Measurements from ENCODE around the gene OR2B6. TPM values are rescaled to one million over a fixed set of nuclear protein-coding genes. Genes with fewer than 3 reads are reported as not detected.

Gene OR2B6
- total RNA-seq, 1 experiment from 2014 or later: 0.26 TPM

DNA sequence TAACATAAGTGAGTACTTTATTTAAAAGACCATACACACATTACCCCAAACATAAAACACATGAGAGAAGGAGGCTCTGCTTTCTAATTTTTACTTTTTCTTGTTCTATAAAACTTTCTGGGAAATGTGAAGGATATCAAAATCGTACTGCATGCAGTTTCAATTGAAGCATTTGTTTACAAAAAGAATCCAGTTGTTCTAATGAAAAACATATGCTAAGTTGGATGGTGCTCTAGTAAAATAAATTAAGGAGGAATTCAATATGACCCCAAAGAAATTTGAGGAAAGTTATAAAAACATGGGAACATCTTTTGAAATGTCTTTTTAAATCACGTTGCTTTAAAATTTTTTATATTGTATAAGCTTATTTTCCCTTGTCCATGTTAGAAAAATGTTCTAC is 37.6 kb downstream of the OR2B6 start:
- Histone ChIP-seq H3K36me3 (ENCODE audit: control insufficient read depth, insufficient read depth, low read length) (no peaks in the 10 kb centered on the region), H3K4me3 (ENCODE audit: low read depth in 2 of 2, low read length in 2 of 2) (no peak overlapping the region), H3K9me3 (ENCODE audit: control insufficient read depth, insufficient read depth, low read depth, low read length) (no peaks in the 10 kb centered on the region), H3K4me1 (ENCODE audit: control insufficient read depth, insufficient read depth, low read length) (no peaks in the 10 kb centered on the region), H3K27me3 (ENCODE audit: control insufficient read depth, insufficient read depth, low read length) (peaks cover 9% of the 10 kb centered on the region), H3K27ac (ENCODE audit: low read length) (no peak overlapping the region)
- DNase-seq (ENCODE audit: low read depth, low spot score): no peak
- no peak for ATAC-seq
- in situ Hi-C loops (cut with HindIII; ENCODE audit: low pct_unique_long_range_greater_than_20kb, low sequenced_read_pairs) (no loop called here), intact Hi-C loops (cut with micrococcal nuclease; ENCODE audit: unreplicated experiment) (no loop called here)
- POLR2A ChIA-PET: no interaction called here
- TF ChIP-seq SIN3A (IDR thresholded peaks at IDR 0.05; ENCODE audit: borderline replicate concordance, insufficient read depth, low read depth, low read length): no peak
- TF ChIP-seq, protein P1, sequence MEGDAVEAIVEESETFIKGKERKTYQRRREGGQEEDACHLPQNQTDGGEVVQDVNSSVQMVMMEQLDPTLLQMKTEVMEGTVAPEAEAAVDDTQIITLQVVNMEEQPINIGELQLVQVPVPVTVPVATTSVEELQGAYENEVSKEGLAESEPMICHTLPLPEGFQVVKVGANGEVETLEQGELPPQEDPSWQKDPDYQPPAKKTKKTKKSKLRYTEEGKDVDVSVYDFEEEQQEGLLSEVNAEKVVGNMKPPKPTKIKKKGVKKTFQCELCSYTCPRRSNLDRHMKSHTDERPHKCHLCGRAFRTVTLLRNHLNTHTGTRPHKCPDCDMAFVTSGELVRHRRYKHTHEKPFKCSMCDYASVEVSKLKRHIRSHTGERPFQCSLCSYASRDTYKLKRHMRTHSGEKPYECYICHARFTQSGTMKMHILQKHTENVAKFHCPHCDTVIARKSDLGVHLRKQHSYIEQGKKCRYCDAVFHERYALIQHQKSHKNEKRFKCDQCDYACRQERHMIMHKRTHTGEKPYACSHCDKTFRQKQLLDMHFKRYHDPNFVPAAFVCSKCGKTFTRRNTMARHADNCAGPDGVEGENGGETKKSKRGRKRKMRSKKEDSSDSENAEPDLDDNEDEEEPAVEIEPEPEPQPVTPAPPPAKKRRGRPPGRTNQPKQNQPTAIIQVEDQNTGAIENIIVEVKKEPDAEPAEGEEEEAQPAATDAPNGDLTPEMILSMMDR (IDR thresholded peaks at IDR 0.05): no peak
- TF ChIP-seq, protein P2, sequence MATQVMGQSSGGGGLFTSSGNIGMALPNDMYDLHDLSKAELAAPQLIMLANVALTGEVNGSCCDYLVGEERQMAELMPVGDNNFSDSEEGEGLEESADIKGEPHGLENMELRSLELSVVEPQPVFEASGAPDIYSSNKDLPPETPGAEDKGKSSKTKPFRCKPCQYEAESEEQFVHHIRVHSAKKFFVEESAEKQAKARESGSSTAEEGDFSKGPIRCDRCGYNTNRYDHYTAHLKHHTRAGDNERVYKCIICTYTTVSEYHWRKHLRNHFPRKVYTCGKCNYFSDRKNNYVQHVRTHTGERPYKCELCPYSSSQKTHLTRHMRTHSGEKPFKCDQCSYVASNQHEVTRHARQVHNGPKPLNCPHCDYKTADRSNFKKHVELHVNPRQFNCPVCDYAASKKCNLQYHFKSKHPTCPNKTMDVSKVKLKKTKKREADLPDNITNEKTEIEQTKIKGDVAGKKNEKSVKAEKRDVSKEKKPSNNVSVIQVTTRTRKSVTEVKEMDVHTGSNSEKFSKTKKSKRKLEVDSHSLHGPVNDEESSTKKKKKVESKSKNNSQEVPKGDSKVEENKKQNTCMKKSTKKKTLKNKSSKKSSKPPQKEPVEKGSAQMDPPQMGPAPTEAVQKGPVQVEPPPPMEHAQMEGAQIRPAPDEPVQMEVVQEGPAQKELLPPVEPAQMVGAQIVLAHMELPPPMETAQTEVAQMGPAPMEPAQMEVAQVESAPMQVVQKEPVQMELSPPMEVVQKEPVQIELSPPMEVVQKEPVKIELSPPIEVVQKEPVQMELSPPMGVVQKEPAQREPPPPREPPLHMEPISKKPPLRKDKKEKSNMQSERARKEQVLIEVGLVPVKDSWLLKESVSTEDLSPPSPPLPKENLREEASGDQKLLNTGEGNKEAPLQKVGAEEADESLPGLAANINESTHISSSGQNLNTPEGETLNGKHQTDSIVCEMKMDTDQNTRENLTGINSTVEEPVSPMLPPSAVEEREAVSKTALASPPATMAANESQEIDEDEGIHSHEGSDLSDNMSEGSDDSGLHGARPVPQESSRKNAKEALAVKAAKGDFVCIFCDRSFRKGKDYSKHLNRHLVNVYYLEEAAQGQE (IDR thresholded peaks at IDR 0.05; ENCODE audit: insufficient read depth in 1 of 2, low read depth in 2 of 2, low read length in 1 of 2): no peak
- no peak for TF ChIP-seq TCF7L2 (IDR thresholded peaks at IDR 0.05; ENCODE audit: low read depth, low read length)
- TF ChIP-seq POLR2AphosphoS5 (IDR thresholded peaks at IDR 0.05; ENCODE audit: low read depth, low read length): no peak
- BruUV-seq (replicated peaks): no TSS peak
- CTCF ChIA-PET: no interaction called here

DNA sequence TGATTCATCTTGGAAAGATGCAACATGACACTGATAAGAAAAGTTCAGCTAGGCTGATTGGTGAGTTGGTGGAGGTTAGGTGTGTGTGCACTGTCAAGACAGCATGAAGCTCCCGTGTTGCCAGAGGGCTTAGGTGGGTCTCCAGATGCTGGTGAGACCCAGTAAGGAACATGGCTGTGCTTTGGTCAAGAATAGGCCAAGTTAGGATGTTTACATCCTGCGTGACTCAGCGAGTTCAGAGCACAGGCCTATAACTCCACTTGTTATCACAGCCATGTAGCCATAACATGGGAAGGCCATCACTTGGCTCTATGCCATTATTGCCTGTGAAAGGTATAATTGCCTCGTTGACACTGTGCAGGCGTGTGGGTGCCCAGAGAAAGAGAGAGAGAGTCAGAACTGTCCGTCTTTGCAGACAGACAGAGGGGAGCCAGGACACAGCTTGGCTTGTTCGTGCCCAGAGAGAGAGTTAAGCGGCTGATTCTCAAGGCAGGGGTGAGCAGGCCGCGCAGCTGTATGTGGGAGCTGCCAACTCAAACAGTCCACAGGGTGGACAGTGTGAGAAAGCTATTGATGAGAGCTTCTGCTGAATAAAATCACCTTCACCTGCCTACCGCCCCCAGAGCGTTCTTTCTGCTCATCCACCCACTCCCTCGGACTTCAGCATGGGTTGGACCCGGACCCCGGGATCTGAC is 43.5 kb downstream of the OR2B6 start:
- ChIA-PET CTCF (interaction anchor here (0.5 kb wide), 1 partner anchor 63 kb away, joined by 4 read pairs; no protein-coding TSS in a partner anchor), POLR2A (no interaction called here)
- BruUV-seq (replicated peaks): no TSS peak
- no peak for TF ChIP-seq POLR2AphosphoS5 (IDR thresholded peaks at IDR 0.05; ENCODE audit: low read depth, low read length)
- no peak for TF ChIP-seq SIN3A (IDR thresholded peaks at IDR 0.05; ENCODE audit: borderline replicate concordance, insufficient read depth, low read depth, low read length)
- TF ChIP-seq TCF7L2 (IDR thresholded peaks at IDR 0.05; ENCODE audit: low read depth, low read length): no peak
- TF ChIP-seq, protein P1 (IDR thresholded peaks at IDR 0.05): no peak
- TF ChIP-seq, protein P2 (IDR thresholded peaks at IDR 0.05; ENCODE audit: insufficient read depth in 1 of 2, low read depth in 2 of 2, low read length in 1 of 2): no peak
- intact Hi-C loops (cut with micrococcal nuclease; ENCODE audit: unreplicated experiment): no loop called here
- no peak for DNase-seq (ENCODE audit: low read depth, low spot score)
- Histone ChIP-seq H3K27me3 (ENCODE audit: control insufficient read depth, insufficient read depth, low read length) (peaks cover 4% of the 10 kb centered on the region; the same call in 1 of the 2 replicates), H3K27ac (ENCODE audit: low read length) (no peak overlapping the region), H3K4me3 (ENCODE audit: low read depth in 2 of 2, low read length in 2 of 2) (no peak overlapping the region), H3K36me3 (ENCODE audit: control insufficient read depth, insufficient read depth, low read length) (no peaks in the 10 kb centered on the region), H3K4me1 (ENCODE audit: control insufficient read depth, insufficient read depth, low read length) (no peaks in the 10 kb centered on the region), H3K9me3 (ENCODE audit: control insufficient read depth, insufficient read depth, low read depth, low read length) (no peaks in the 10 kb centered on the region)
- no peak for ATAC-seq
- in situ Hi-C loops (cut with HindIII; ENCODE audit: low pct_unique_long_range_greater_than_20kb, low sequenced_read_pairs): no loop called here

All from Panc1 (cell line).